Subcutaneous abdominal adipose tissue (tissue), 5 donors: ENCODE measurements around the gene ANXA8.
"Not testable (repeated sequence)": the region's sequence is repeated elsewhere in the genome, so short reads cannot be mapped to it uniquely, and the experiment has no call there.

Experiments
- H3K27ac ChIP-seq: one replicate; pipeline ENCODE4 v1.7.0; 2013; ENCODE audit warnings: low read depth, mild to moderate bottlenecking, inconsistent platforms, low read length, moderate library complexity
- H3K27me3 ChIP-seq, 5 donors: one replicate each; pipeline ENCODE4 v1.7.0; 2013; ENCODE audit warnings: low read length in 5 of 5, inconsistent platforms in 1 of 5; ENCODE audit not compliant: control insufficient read depth in 5 of 5, insufficient read depth in 4 of 5
- H3K36me3 ChIP-seq, 5 donors: one replicate each; pipeline ENCODE4 v1.7.0; 2013; ENCODE audit warnings: low read length in 5 of 5; ENCODE audit not compliant: control insufficient read depth in 5 of 5, insufficient read depth in 5 of 5
- H3K4me1 ChIP-seq, 5 donors: one replicate each; pipeline ENCODE4 v1.7.0; 2013; ENCODE audit warnings: low read length in 5 of 5, mild to moderate bottlenecking in 3 of 5, moderate library complexity in 1 of 5; ENCODE audit not compliant: control insufficient read depth in 5 of 5, insufficient read depth in 5 of 5
- H3K4me3 ChIP-seq, 5 donors: one replicate each; pipeline ENCODE4 v1.7.0; 2013; ENCODE audit warnings: low read length in 5 of 5, low read depth in 1 of 5
- H3K9ac ChIP-seq, 5 donors: one replicate each; pipeline ENCODE4 v1.7.0; 2013; ENCODE audit warnings: low read length in 5 of 5, mild to moderate bottlenecking in 4 of 5, moderate library complexity in 3 of 5
- H3K9me3 ChIP-seq, 5 donors: one replicate each; pipeline ENCODE4 v1.7.0; 2013; ENCODE audit warnings: low read length in 5 of 5; ENCODE audit not compliant: control insufficient read depth in 5 of 5
- donor health status: healthy.
- donor health status: healthy.
- donor health status: healthy.
- donor health status: healthy.
- donor health status: healthy.

Gene ANXA8

GRCh38 chr10:47481182-47481766 lies 2.6 kb downstream of the ANXA8 start:
- not testable (repeated sequence) for H3K27ac ChIP-seq, H3K4me1 ChIP-seq, H3K4me3 ChIP-seq, H3K9me3 ChIP-seq, H3K36me3 ChIP-seq, H3K9ac ChIP-seq, H3K27me3 ChIP-seq

DNA sequence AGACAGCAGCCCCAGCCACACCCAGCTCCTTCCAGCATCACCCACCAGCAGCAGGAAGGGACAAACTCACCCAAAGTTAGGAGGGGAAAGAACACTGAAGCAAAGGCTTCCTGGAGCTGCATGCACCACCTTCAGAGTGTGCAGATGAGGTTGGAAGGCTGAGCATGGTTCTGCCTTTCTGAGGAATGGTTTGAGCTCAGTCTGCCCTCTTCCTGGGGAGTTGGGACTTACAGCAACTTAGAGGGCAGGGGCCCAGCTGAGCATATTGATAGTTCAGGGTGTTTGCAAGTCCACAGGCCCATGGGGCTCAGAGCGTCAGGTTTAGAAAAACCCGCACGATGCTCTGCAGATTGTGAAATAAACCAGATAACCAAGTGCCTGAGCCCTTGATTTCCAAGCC lies 3.8 kb downstream of the ANXA8 start:
- H3K9me3 ChIP-seq, H3K27me3 ChIP-seq: not testable (repeated sequence)

GRCh38 chr10:47478114-47478513 lies 5.8 kb downstream of the ANXA8 start:
- not testable (repeated sequence) for H3K4me3 ChIP-seq, H3K27ac ChIP-seq, H3K9ac ChIP-seq, H3K9me3 ChIP-seq, H3K4me1 ChIP-seq, H3K27me3 ChIP-seq, H3K36me3 ChIP-seq

More for the DNA sequence above, 3.8 kb downstream of the ANXA8 start:
- H3K4me3 ChIP-seq, H3K27ac ChIP-seq, H3K4me1 ChIP-seq, H3K36me3 ChIP-seq, H3K9ac ChIP-seq: not testable (repeated sequence)

- not testable (repeated sequence) for H3K36me3 ChIP-seq, H3K27me3 ChIP-seq
These were observed 6.8 kb downstream of the ANXA8 start for GRCh38 chr10:47477078-47477477.

DNA sequence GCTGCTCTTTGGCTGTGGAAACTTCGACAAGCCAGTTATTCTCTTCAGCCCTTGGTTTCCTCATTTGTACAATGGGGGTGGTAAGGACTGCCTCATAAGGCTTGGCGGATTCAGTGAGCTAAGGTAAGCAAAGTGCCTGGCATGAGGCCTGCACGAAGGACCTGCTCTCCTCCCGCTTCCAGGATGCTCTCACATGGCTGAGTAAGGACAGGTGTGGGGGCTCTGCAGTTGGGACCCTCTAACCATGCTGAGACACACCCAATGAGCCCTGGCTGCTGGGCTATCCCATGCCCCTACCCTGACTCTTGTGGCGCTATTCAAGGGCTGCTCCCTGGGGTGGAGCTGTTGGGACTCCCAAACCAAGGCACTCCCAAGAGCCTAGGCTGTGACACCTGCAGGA lies 8.8 kb downstream of the ANXA8 start:
- H3K4me3 ChIP-seq, H3K9me3 ChIP-seq, H3K36me3 ChIP-seq, H3K27me3 ChIP-seq, H3K4me1 ChIP-seq, H3K9ac ChIP-seq, H3K27ac ChIP-seq: not testable (repeated sequence)

More at GRCh38 chr10:47477078-47477477, 6.8 kb downstream of the ANXA8 start:
- H3K4me3 ChIP-seq, H3K9me3 ChIP-seq, H3K27ac ChIP-seq, H3K4me1 ChIP-seq, H3K9ac ChIP-seq: not testable (repeated sequence)

- H3K4me1 ChIP-seq, H3K9ac ChIP-seq, H3K4me3 ChIP-seq, H3K27me3 ChIP-seq, H3K36me3 ChIP-seq, H3K9me3 ChIP-seq, H3K27ac ChIP-seq: not testable (repeated sequence)
These were observed 10.4 kb downstream of the ANXA8 start for GRCh38 chr10:47473516-47473915.

DNA sequence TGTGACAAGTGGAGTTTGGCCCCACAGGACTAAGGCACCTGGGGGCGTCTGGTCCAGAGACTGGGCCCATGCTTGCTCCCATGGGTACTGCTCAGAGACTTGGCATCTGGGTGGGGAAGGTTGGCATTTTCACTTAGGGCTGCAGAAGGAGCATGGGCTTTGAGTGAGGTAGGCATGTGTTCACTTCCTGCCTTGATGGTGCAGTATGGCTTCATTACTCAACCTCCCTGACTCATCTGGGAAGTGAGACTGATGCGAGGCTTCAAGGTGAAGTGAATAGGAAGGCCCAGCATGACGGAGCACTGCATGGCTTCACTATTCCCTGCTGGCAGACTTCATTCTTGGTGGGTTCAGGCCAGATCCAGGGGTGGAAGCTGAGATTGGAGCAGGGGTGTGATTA lies 11.3 kb downstream of the ANXA8 start:
- H3K9me3 ChIP-seq, H3K27me3 ChIP-seq, H3K27ac ChIP-seq, H3K9ac ChIP-seq, H3K36me3 ChIP-seq, H3K4me3 ChIP-seq, H3K4me1 ChIP-seq: not testable (repeated sequence)

DNA sequence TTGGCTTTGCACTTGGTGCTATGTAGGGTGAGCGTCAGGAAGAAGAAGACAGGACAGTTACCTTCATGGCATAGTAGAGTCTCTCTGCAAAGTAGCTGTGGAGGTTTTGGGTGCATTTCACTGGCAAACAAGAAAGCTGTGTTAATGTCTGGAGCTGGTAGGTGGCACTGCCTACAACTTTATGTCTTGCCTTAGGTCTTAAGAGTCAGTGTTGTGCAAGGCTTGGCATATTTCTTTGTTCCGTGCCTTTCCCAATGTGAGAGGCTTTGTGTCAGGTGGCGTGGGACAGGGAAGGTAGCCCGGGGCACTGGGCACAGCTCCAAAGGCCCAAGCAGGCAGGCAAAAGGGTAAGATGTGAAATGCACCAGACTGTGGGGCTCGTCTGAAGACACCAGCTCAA lies 11.8 kb downstream of the ANXA8 start:
- H3K4me1 ChIP-seq, H3K9me3 ChIP-seq, H3K4me3 ChIP-seq, H3K36me3 ChIP-seq, H3K27ac ChIP-seq, H3K27me3 ChIP-seq, H3K9ac ChIP-seq: not testable (repeated sequence)

- not testable (repeated sequence) for H3K27ac ChIP-seq, H3K36me3 ChIP-seq, H3K27me3 ChIP-seq, H3K4me3 ChIP-seq, H3K4me1 ChIP-seq, H3K9ac ChIP-seq, H3K9me3 ChIP-seq
These were observed 15.0 kb downstream of the ANXA8 start for GRCh38 chr10:47468731-47469528.

- H3K4me3 ChIP-seq, H3K27ac ChIP-seq: not testable (repeated sequence)
These were observed 16.0 kb downstream of the ANXA8 start for GRCh38 chr10:47467957-47468356.

More at GRCh38 chr10:47467957-47468356, 16.0 kb downstream of the ANXA8 start:
- not testable (repeated sequence) for H3K9ac ChIP-seq, H3K9me3 ChIP-seq, H3K36me3 ChIP-seq, H3K4me1 ChIP-seq, H3K27me3 ChIP-seq
